Astrocyte (in vitro differentiated cells and primary cell): ENCODE results near the gene MTF1. TPM values are rescaled to one million over a fixed set of nuclear protein-coding genes. Genes with fewer than 3 reads are reported as not detected.

Experiments
- DNase-seq: peaks from one replicate; pipeline ENCODE4 v3.0.0-alpha.2; 2010; ENCODE audit warnings: low read depth
- FAIRE-seq: peaks from 2 replicates; lab custom pipeline; 2011; peaks lifted over from hg19 to GRCh38; lab: Jason Lieb, UNC
- H2AFZ ChIP-seq: 2 replicates; pipeline ENCODE4 v1.6.0; 2012; ENCODE audit warnings: low read depth, low read length, inconsistent platforms
- H3K27ac ChIP-seq: 2 replicates; pipeline ENCODE4 v1.5.1; 2011; ENCODE audit warnings: low read depth, low read length, inconsistent platforms
- H3K27me3 ChIP-seq: 2 replicates; pipeline ENCODE4 v1.6.0; 2011; ENCODE audit warnings: low read length, inconsistent platforms; ENCODE audit not compliant: insufficient read depth
- H3K36me3 ChIP-seq: 2 replicates; pipeline ENCODE4 v1.5.1; 2011; ENCODE audit warnings: low read length, inconsistent platforms; ENCODE audit not compliant: insufficient read depth
- H3K4me1 ChIP-seq: 2 replicates; pipeline ENCODE4 v1.5.1; 2011; ENCODE audit warnings: low read length, inconsistent platforms; ENCODE audit not compliant: insufficient read depth
- H3K4me2 ChIP-seq: 2 replicates; pipeline ENCODE4 v1.6.0; 2012; ENCODE audit warnings: low read length, inconsistent platforms
- H3K4me3 ChIP-seq: 2 replicates; pipeline ENCODE4 v1.5.1; 2011; ENCODE audit warnings: low read depth, mild to moderate bottlenecking, low read length, inconsistent platforms; ENCODE audit not compliant: insufficient read depth
- H3K79me2 ChIP-seq: 2 replicates; pipeline ENCODE4 v1.6.0; 2012; ENCODE audit warnings: mild to moderate bottlenecking, low read length, inconsistent platforms; ENCODE audit not compliant: insufficient read depth
- H3K9ac ChIP-seq: 2 replicates; pipeline ENCODE4 v1.6.0; 2012; ENCODE audit warnings: mild to moderate bottlenecking, low read length, inconsistent platforms
- H3K9me3 ChIP-seq: 2 replicates; pipeline ENCODE4 v1.5.1; 2012; ENCODE audit warnings: low read depth, mild to moderate bottlenecking, low read length, inconsistent platforms; ENCODE audit not compliant: insufficient read depth
- H4K20me1 ChIP-seq: 2 replicates; pipeline ENCODE4 v1.6.0; 2012; ENCODE audit warnings: low read length, inconsistent platforms; ENCODE audit not compliant: insufficient read depth
- H3K27ac Mint-ChIP-seq: one replicate; pipeline ENCODE4 v1.8.0; 2021; ENCODE audit warnings: mild to moderate bottlenecking, mixed read lengths; ENCODE audit not compliant: unreplicated experiment
- H3K27me3 Mint-ChIP-seq: one replicate; pipeline ENCODE4 v1.8.0; 2021; ENCODE audit warnings: low read depth, mixed read lengths; ENCODE audit not compliant: unreplicated experiment
- H3K36me3 Mint-ChIP-seq: one replicate; pipeline ENCODE4 v1.8.0; 2021; ENCODE audit warnings: low read depth, mixed read lengths; ENCODE audit not compliant: unreplicated experiment
- H3K4me1 Mint-ChIP-seq: one replicate; pipeline ENCODE4 v1.8.0; 2021; ENCODE audit warnings: low read depth, mixed read lengths; ENCODE audit not compliant: unreplicated experiment
- H3K4me3 Mint-ChIP-seq: one replicate; pipeline ENCODE4 v1.8.0; 2021; ENCODE audit warnings: mild to moderate bottlenecking, moderate library complexity, mixed read lengths; ENCODE audit not compliant: unreplicated experiment
- H3K9me3 Mint-ChIP-seq: one replicate; pipeline ENCODE4 v1.8.0; 2021; ENCODE audit warnings: mild to moderate bottlenecking, mixed read lengths; ENCODE audit not compliant: unreplicated experiment
- EZH2 ChIP-seq: IDR thresholded peaks from 2 replicates; pipeline ENCODE4 v1.6.1; 2012; ENCODE audit warnings: mild to moderate bottlenecking, low read length, inconsistent platforms; ENCODE audit not compliant: insufficient read depth
- total RNA-seq: library from RNA; stranded (reverse); gene quantifications from 2 replicates; pipeline ENCODE4 v1.2.1, GENCODE V29; 2021
- TF ChIP-seq, protein P1 (sequence below): IDR thresholded peaks from 2 replicates; pipeline ENCODE4 v1.5.1; 2011; ENCODE audit warnings: low read depth, mild to moderate bottlenecking, inconsistent platforms, low read length, moderate library complexity; ENCODE audit not compliant: insufficient read depth

Gene MTF1
- total RNA-seq, 1 donor from 2014 or later = 16.7 TPM

DNA sequence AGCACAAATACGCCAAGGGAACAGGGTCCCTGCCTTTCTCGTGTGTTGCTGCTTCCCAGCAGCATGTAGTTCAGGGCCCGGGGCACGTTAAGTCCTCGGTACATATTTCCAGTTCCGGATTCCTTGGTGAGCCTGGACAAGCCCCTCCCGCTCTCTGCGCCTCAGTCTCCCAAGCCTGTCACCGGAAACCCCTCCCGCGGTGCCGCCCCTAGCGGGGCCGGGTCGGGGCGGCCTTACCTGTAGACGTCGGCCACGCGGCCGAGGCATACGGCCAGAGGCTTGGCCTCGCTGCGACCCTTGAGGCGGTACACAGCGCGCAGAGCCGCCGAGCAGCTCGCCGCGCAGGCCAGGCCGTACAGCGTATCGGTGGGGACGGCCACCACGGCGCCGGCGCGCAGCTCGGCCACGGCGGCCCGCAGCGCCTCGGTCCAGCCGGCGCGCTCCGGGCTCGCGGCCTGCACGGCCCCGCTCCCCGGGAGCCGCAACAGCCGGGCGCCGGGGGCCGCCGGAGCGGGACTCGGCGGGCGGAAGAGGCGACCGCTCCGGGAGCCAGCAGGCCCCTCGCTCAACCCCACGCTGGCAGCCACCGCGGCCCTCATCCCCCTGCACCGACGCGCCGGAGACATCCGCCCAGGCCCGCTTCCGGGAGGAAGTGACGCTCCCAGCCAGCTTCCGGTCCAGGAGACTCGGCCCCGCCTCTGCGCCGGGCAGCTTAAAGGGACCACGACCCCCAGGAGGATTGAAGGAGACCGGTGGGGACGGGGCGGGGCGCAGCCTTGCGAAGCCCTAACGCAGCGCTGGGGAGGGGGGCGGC is 51.6 kb downstream of the MTF1 start, which contains the start of the genes C1orf122 and YRDC:
Gene C1orf122 (plus strand): TSS at position 236 of the 814 bp plus-strand sequence. CDS start 615 bp downstream, outside the sequence.
Gene YRDC (minus strand): TSS at position 654 of the 814 bp plus-strand sequence. CDS start 28 bp downstream, at position 626.
- Histone ChIP-seq H4K20me1 (peaks cover 77% of the 10 kb centered on the region), H3K27me3 (no peaks in the 10 kb centered on the region), H3K4me2 (peak within 1 kb of the TSS; percentile 98), H3K27ac (peak within 1 kb of the TSS; percentile 75), H3K79me2 (peaks cover 63% of the 10 kb centered on the region), H3K9ac (peak within 1 kb of the TSS; percentile 83), H3K4me1 (peaks cover 19% of the 10 kb centered on the region), H2AFZ (no peak within 1 kb of the TSS), H3K9me3 (no peaks in the 10 kb centered on the region), H3K36me3 (peaks cover 41% of the 10 kb centered on the region), H3K4me3 (peak within 1 kb of the TSS; percentile 74)
- no peaks in the 10 kb centered on the region for H3K9me3 Mint-ChIP-seq
- H3K36me3 Mint-ChIP-seq = peaks cover 13% of the 10 kb centered on the region
- peak; percentile 88 for DNase-seq
- no peaks in the 10 kb centered on the region for H3K27me3 Mint-ChIP-seq
- H3K4me1 Mint-ChIP-seq = peaks cover 8% of the 10 kb centered on the region
- no peak for FAIRE-seq
- peak within 1 kb of the TSS; percentile 92 for H3K4me3 Mint-ChIP-seq
- no peak for TF ChIP-seq EZH2
- TF ChIP-seq, protein P1, sequence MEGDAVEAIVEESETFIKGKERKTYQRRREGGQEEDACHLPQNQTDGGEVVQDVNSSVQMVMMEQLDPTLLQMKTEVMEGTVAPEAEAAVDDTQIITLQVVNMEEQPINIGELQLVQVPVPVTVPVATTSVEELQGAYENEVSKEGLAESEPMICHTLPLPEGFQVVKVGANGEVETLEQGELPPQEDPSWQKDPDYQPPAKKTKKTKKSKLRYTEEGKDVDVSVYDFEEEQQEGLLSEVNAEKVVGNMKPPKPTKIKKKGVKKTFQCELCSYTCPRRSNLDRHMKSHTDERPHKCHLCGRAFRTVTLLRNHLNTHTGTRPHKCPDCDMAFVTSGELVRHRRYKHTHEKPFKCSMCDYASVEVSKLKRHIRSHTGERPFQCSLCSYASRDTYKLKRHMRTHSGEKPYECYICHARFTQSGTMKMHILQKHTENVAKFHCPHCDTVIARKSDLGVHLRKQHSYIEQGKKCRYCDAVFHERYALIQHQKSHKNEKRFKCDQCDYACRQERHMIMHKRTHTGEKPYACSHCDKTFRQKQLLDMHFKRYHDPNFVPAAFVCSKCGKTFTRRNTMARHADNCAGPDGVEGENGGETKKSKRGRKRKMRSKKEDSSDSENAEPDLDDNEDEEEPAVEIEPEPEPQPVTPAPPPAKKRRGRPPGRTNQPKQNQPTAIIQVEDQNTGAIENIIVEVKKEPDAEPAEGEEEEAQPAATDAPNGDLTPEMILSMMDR = no peak
- peak within 1 kb of the TSS; percentile 93 for H3K27ac Mint-ChIP-seq

DNA sequence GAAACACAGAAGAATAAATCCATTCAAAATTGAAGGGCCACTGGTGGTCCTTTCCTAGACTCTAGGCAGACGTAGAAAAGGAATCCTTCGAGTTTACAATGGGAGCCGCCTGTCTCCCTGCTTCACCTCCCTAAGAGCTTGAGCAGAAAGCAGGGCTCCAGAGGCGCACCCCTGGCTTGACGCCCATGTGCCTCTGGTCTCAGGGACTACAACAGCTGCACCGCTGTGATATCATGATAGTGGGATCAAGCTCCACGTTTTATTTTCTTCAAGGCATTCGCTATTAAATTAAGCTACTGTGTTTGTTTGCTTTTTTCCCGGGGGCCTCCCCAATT is 52.2 kb downstream of the MTF1 start:
- DNase-seq (no peak), FAIRE-seq (no peak)
- H3K36me3 ChIP-seq = peaks cover 45% of the 10 kb centered on the region
- H2AFZ ChIP-seq = no peak overlapping the region
- peak overlapping the region; percentile 75 for H3K27ac ChIP-seq
- peaks cover 19% of the 10 kb centered on the region for H3K4me1 ChIP-seq
- Mint-ChIP-seq H3K27me3 (no peaks in the 10 kb centered on the region), H3K9me3 (no peaks in the 10 kb centered on the region), H3K4me3 (peak overlapping the region; percentile 92), H3K36me3 (peaks cover 16% of the 10 kb centered on the region), H3K4me1 (peaks cover 8% of the 10 kb centered on the region), H3K27ac (peak overlapping the region; percentile 93)
- no peaks in the 10 kb centered on the region for H3K9me3 ChIP-seq
- peaks cover 57% of the 10 kb centered on the region for H3K79me2 ChIP-seq
- peak overlapping the region; percentile 83 for H3K9ac ChIP-seq
- H4K20me1 ChIP-seq = peaks cover 77% of the 10 kb centered on the region
- peak overlapping the region; percentile 98 for H3K4me2 ChIP-seq
- no peaks in the 10 kb centered on the region for H3K27me3 ChIP-seq
- TF ChIP-seq, protein P1 = no peak
- TF ChIP-seq EZH2 = no peak
- H3K4me3 ChIP-seq = peak overlapping the region; percentile 74

DNA sequence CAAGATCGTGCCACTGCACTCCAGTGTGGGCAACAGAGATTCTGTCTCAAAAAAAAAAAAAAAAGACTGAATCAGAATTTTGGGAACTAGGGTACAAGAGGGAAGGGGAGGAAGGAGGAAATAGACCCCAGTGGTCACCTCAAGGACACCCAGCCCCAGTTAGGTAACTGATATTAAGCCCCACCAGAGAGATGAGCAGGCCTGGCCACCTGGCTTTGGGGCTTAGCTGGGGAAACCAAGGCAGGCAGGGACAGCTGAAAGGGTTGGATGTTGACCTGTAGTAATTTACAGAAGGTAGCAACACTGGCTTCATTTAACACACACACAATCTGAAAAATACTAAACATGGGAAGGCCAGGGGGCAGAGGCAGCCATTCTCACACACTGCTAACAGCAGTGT is 57.0 kb downstream of the MTF1 start:
- no peaks in the 10 kb centered on the region for H3K9me3 Mint-ChIP-seq
- H3K27me3 ChIP-seq = no peaks in the 10 kb centered on the region

More for the DNA sequence above, 57.0 kb downstream of the MTF1 start:
- peaks cover 7% of the 10 kb centered on the region for H3K4me1 ChIP-seq
- no peak overlapping the region for H2AFZ ChIP-seq
- H3K79me2 ChIP-seq = peaks cover 23% of the 10 kb centered on the region
- H3K4me3 ChIP-seq = no peak overlapping the region
- Mint-ChIP-seq H3K4me3 (no peak overlapping the region), H3K36me3 (peaks cover 31% of the 10 kb centered on the region), H3K4me1 (peaks cover 2% of the 10 kb centered on the region), H3K27me3 (no peaks in the 10 kb centered on the region), H3K27ac (no peak overlapping the region)
- FAIRE-seq = no peak
- no peaks in the 10 kb centered on the region for H3K9me3 ChIP-seq
- no peak overlapping the region for H3K9ac ChIP-seq
- H3K4me2 ChIP-seq = no peak overlapping the region
- TF ChIP-seq EZH2 = no peak
- TF ChIP-seq, protein P1 = no peak
- peaks cover 61% of the 10 kb centered on the region for H4K20me1 ChIP-seq
- H3K27ac ChIP-seq = no peak overlapping the region
- H3K36me3 ChIP-seq = peaks cover 48% of the 10 kb centered on the region
- no peak for DNase-seq
